IMR-90 (cell line): Measurements from ENCODE around the gene CASK. TPM values are rescaled to one million over a fixed set of nuclear protein-coding genes. Genes with fewer than 3 reads are reported as not detected.

Experiments
- ATAC-seq: fragments of 200-7000 bp; cut with Tn5 transposase; 2 replicates; pipeline ENCODE4 v1.9.1; 2020; ENCODE audit warnings: low read depth, mild to moderate bottlenecking, moderate library complexity
- BruUV-seq: library from RNA; stranded (reverse); fragments of 400-500 nt; replicated peaks from 2 replicates; lab custom pipeline; 2021; lab: Mats Ljungman, UMichigan
- CTCF ChIA-PET: fragments of 300-600 bp; formaldehyde crosslinking; extraction: SDS; loops from one replicate; lab custom pipeline; 2021; ENCODE audit warnings: antibody characterized with exemption; lab: Yijun Ruan, JAX
- POLR2A ChIA-PET: fragments of 300-600 bp; sonication (Branson Sonifier 250); formaldehyde crosslinking; loops from one replicate; lab custom pipeline; 2022; ENCODE audit warnings: antibody characterized with exemption; ENCODE audit not compliant: unreplicated experiment; lab: Charles Lee
- DNase-seq: peaks from one replicate; pipeline ENCODE4 v3.0.0; 2013
- H2AFZ ChIP-seq: replicated peaks from 2 replicates; pipeline ENCODE3; 2013; ENCODE audit warnings: low read length, mild to moderate bottlenecking; ENCODE audit not compliant: poor library complexity
- H2AK5ac ChIP-seq: 2 replicates; pipeline ENCODE4 v1.6.1; 2013; ENCODE audit warnings: low read depth, low read length, inconsistent platforms
- H2AK9ac ChIP-seq: replicated peaks from 2 replicates; pipeline ENCODE3; 2013; ENCODE audit warnings: mild to moderate bottlenecking, low read depth, low read length, moderate library complexity; ENCODE audit not compliant: poor library complexity
- H2BK120ac ChIP-seq: 2 replicates; pipeline ENCODE4 v1.6.1; 2013; ENCODE audit warnings: low read depth, low read length, inconsistent platforms
- H2BK15ac ChIP-seq: 3 replicates; pipeline ENCODE4 v1.6.1; 2013; ENCODE audit warnings: low read depth, low read length, inconsistent platforms
- H2BK20ac ChIP-seq: 2 replicates; pipeline ENCODE4 v1.6.1; 2013; ENCODE audit warnings: low read depth, mild to moderate bottlenecking, inconsistent platforms, low read length, moderate library complexity
- H2BK5ac ChIP-seq: 2 replicates; pipeline ENCODE4 v1.6.1; 2013; ENCODE audit warnings: mild to moderate bottlenecking, low read depth, low read length, inconsistent platforms; ENCODE audit not compliant: poor library complexity, severe bottlenecking
- H3K14ac ChIP-seq: replicated peaks from 2 replicates; pipeline ENCODE4 v1.6.1; 2013; ENCODE audit warnings: low read depth, low read length, inconsistent platforms
- H3K18ac ChIP-seq: 2 replicates; pipeline ENCODE4 v1.6.1; 2013; ENCODE audit warnings: low read depth, low read length, control low read depth
- H3K23ac ChIP-seq: 2 replicates; pipeline ENCODE4 v1.6.1; 2013; ENCODE audit warnings: low read depth, low read length, inconsistent platforms
- H3K27ac ChIP-seq: 2 replicates; pipeline ENCODE4 v1.5.1; 2013; ENCODE audit warnings: mild to moderate bottlenecking, control low read depth, low read length; ENCODE audit not compliant: insufficient read depth
- H3K27me3 ChIP-seq: 2 replicates; pipeline ENCODE4 v1.6.1; 2013; ENCODE audit warnings: low read length; ENCODE audit not compliant: control insufficient read depth, insufficient read depth
- H3K36me3 ChIP-seq: 2 replicates; pipeline ENCODE4 v1.6.1; 2013; ENCODE audit warnings: low read length, mixed read lengths; ENCODE audit not compliant: control insufficient read depth, insufficient read depth
- H3K4ac ChIP-seq: 2 replicates; pipeline ENCODE4 v1.6.1; 2013; ENCODE audit warnings: low read depth, low read length, inconsistent platforms
- H3K4me1 ChIP-seq: 2 replicates; pipeline ENCODE4 v1.6.1; 2013; ENCODE audit warnings: low read length, mixed read lengths; ENCODE audit not compliant: control insufficient read depth, insufficient read depth
- H3K4me2 ChIP-seq: 2 replicates; pipeline ENCODE4 v1.6.1; 2013; ENCODE audit warnings: low read depth, mild to moderate bottlenecking, control low read depth, low read length, moderate library complexity
- H3K4me3 ChIP-seq: 2 replicates; pipeline ENCODE4 v1.5.1; 2013; ENCODE audit warnings: low read depth, mild to moderate bottlenecking, control low read depth, low read length, moderate library complexity; ENCODE audit not compliant: insufficient read depth
- H3K56ac ChIP-seq: 2 replicates; pipeline ENCODE4 v1.6.1; 2013; ENCODE audit warnings: low read length, inconsistent platforms; ENCODE audit not compliant: insufficient read depth; ENCODE audit errors: extremely low read depth
- H3K79me1 ChIP-seq, 2 experiments: 2 replicates each; pipeline ENCODE4 v1.6.1; 2013; ENCODE audit warnings: low read length in 2 of 2, inconsistent platforms in 1 of 2, low read depth in 1 of 2
- H3K9ac ChIP-seq: 2 replicates; pipeline ENCODE4 v1.6.1; 2013; ENCODE audit warnings: low read depth, low read length, control low read depth
- H3K9me1 ChIP-seq: 2 replicates; pipeline ENCODE4 v1.6.1; 2013; ENCODE audit warnings: low read length, inconsistent platforms; ENCODE audit not compliant: insufficient read depth
- H3K9me3 ChIP-seq: 2 replicates; pipeline ENCODE4 v1.6.1; 2013; ENCODE audit warnings: low read length; ENCODE audit not compliant: control insufficient read depth, insufficient read depth
- H4K20me1 ChIP-seq: 2 replicates; pipeline ENCODE4 v1.6.1; 2013; ENCODE audit warnings: low read length, inconsistent platforms; ENCODE audit not compliant: insufficient read depth
- H4K5ac ChIP-seq: 2 replicates; pipeline ENCODE4 v1.6.1; 2013; ENCODE audit warnings: mild to moderate bottlenecking, low read depth, low read length, control low read depth
- H4K8ac ChIP-seq, 2 experiments: 2 replicates each; pipeline ENCODE4 v1.6.1; 2013; ENCODE audit warnings: low read depth in 2 of 2, low read length in 2 of 2, control low read depth in 1 of 2, inconsistent platforms in 1 of 2
- H4K91ac ChIP-seq: 2 replicates; pipeline ENCODE4 v1.6.1; 2013; ENCODE audit warnings: low read depth, low read length, inconsistent platforms; ENCODE audit not compliant: insufficient read depth
- BHLHE40 ChIP-seq: fragments of 150-350 bp; IDR thresholded peaks from 2 replicates; pipeline ENCODE4 v1.6.1; 2016; ENCODE audit warnings: mild to moderate bottlenecking, low read depth, low read length
- CEBPB ChIP-seq: IDR thresholded peaks from 2 replicates; pipeline ENCODE4 v1.6.1; 2012; ENCODE audit warnings: low read depth, low read length, improper control_type of control experiment
- CHD1 ChIP-seq: IDR thresholded peaks from 2 replicates; pipeline ENCODE4 v1.6.1; 2012; ENCODE audit warnings: low read depth, low read length, improper control_type of control experiment
- CTCF ChIP-seq: conservative IDR thresholded peaks from 2 replicates; pipeline ENCODE4 v1.5.1; 2012; ENCODE audit warnings: mild to moderate bottlenecking, low read depth, low read length, improper control_type of control experiment
- FOS ChIP-seq: fragments of 150-350 bp; IDR thresholded peaks from 2 replicates; pipeline ENCODE4 v1.6.1; 2016; ENCODE audit warnings: low read depth, low read length
- MAFK ChIP-seq: IDR thresholded peaks from 2 replicates; pipeline ENCODE4 v1.6.1; 2012; ENCODE audit warnings: low read depth, low read length, improper control_type of control experiment
- MXI1 ChIP-seq: IDR thresholded peaks from 2 replicates; pipeline ENCODE4 v1.6.1; 2012; ENCODE audit warnings: low read depth, mild to moderate bottlenecking, low read length, moderate library complexity, borderline replicate concordance
- POLR2A ChIP-seq: IDR thresholded peaks from 2 replicates; pipeline ENCODE4 v1.6.1; 2012; ENCODE audit warnings: mild to moderate bottlenecking, low read depth, low read length
- RAD21 ChIP-seq: IDR thresholded peaks from 2 replicates; pipeline ENCODE4 v1.6.1; 2012; ENCODE audit warnings: low read length, improper control_type of control experiment
- RCOR1 ChIP-seq: IDR thresholded peaks from 2 replicates; pipeline ENCODE4 v1.6.1; 2012; ENCODE audit warnings: mild to moderate bottlenecking, low read length, improper control_type of control experiment; ENCODE audit not compliant: insufficient replicate concordance
- RFX5 ChIP-seq: IDR thresholded peaks from 2 replicates; pipeline ENCODE4 v1.8.0; 2012; ENCODE audit warnings: low read depth, mild to moderate bottlenecking, low read length, moderate library complexity
- SMC3 ChIP-seq: fragments of 150-350 bp; IDR thresholded peaks from 2 replicates; pipeline ENCODE4 v1.6.1; 2016; ENCODE audit warnings: low read depth, mild to moderate bottlenecking, antibody characterized with exemption, low read length, moderate library complexity
- WGBS, 2 experiments: methylation state at CpG; one replicate each; pipeline versions ENCODE4 v1.1.5 to v1.1.7; 2013; ENCODE audit warnings: missing lambda C conversion rate in 2 of 2; ENCODE audit not compliant: insufficient read length in 1 of 2; ENCODE audit errors: extremely low coverage in 2 of 2; 5-methylcytosine and 5-hydroxymethylcytosine counted together
- dilution Hi-C: fragments of 300-500 bp; cut with HindIII; formaldehyde crosslinking; loops from one replicate; pipeline ENCODE4 v1.14.3; 2018; ENCODE audit warnings: low sequenced_read_pairs; ENCODE audit not compliant: unreplicated experiment
- in situ Hi-C: fragments of 300-500 bp; cut with MboI; formaldehyde crosslinking; loops from 3 replicates; pipeline ENCODE4 v1.14.3; 2019; ENCODE audit warnings: low sequenced_read_pairs, inconsistent platforms, mixed read lengths
- intact Hi-C: fragments of 100-400 bp; cut with micrococcal nuclease; formaldehyde crosslinking; loops from 2 replicates; pipeline ENCODE4 v1.10.0; 2022
- polyA plus RNA-seq, 3 experiments: library from polyadenylated mRNA; depleted of rRNA; stranded (reverse); fragments of >200 nt; gene quantifications; 2 replicates each; pipeline ENCODE4 v1.2.3, GENCODE V29; 2012; ENCODE audit warnings: low replicate concordance in 1 of 3
- total RNA-seq: library from RNA; depleted of rRNA; stranded (reverse); fragments of >200 nt; gene quantifications from 2 replicates; pipeline ENCODE4 v1.2.3, GENCODE V29; 2012

The CASK gene
- total and polyA plus RNA-seq, 2 of the 4 experiments (the other 2 are of a cell fraction): 9.4 to 17.7 TPM

GRCh38 chrX:41590641-41591040 is 332.7 kb downstream of the CASK start:
- in situ Hi-C loops: no loop called here
- Histone ChIP-seq H3K79me1 (no peaks in the 10 kb centered on the region), H2BK5ac (no peak overlapping the region), H2AFZ (no peak overlapping the region), H3K56ac (no peak overlapping the region), H4K20me1 (no peaks in the 10 kb centered on the region), H3K23ac (no peak overlapping the region), H4K5ac (no peak overlapping the region), H3K4me3 (no peak overlapping the region), H3K9me1 (no peaks in the 10 kb centered on the region), H4K91ac (no peak overlapping the region), H2BK20ac (no peak overlapping the region), H2BK15ac (no peak overlapping the region), H3K36me3 (no peaks in the 10 kb centered on the region), H3K14ac (no peak overlapping the region), H4K8ac (no peak overlapping the region), H3K9me3 (no peaks in the 10 kb centered on the region), H3K4me2 (no peak overlapping the region), H3K9ac (no peak overlapping the region), H3K4ac (no peak overlapping the region), H2AK9ac (no peak overlapping the region), H3K4me1 (no peaks in the 10 kb centered on the region), H3K27me3 (peaks cover 10% of the 10 kb centered on the region), H2AK5ac (no peak overlapping the region), H3K27ac (no peak overlapping the region), H2BK120ac (no peak overlapping the region), H3K18ac (no peak overlapping the region)
- DNase-seq (peak; percentile 39), ATAC-seq (peak; percentile 62)
- no TSS peak for BruUV-seq
- ChIA-PET CTCF (no interaction called here), POLR2A (no interaction called here)
- TF ChIP-seq CHD1 (no peak), MAFK (no peak), SMC3 (no peak), POLR2A (no peak), FOS (no peak), BHLHE40 (no peak), CEBPB (no peak), MXI1 (no peak), RAD21 (no peak), CTCF (no peak), RCOR1 (no peak), RFX5 (no peak)
- dilution Hi-C loops: no loop called here
- no CpG with 5 or more reads among the region's 3 CpGs for WGBS, 2 experiments
- intact Hi-C loops: loop anchor here (1.0 kb wide), 1 partner anchor 10 kb away; no protein-coding TSS in a partner anchor
